HCT116 (cell line): ENCODE data around the gene CATSPERD. TPM values are rescaled to one million over a fixed set of nuclear protein-coding genes. Genes with fewer than 3 reads are reported as not detected.

Source experiments
- ATAC-seq: fragments of 200-7000 bp; cut with Tn5 transposase; 2 replicates; pipeline ENCODE4 v1.9.1; 2020; ENCODE audit warnings: mild to moderate bottlenecking, moderate library complexity
- BruUV-seq: library from RNA; stranded (reverse); fragments of 400-500 nt; replicated peaks from 2 replicates; lab custom pipeline; 2021; lab: Mats Ljungman, UMichigan
- CTCF ChIA-PET: fragments of 300-600 bp; sonication (Branson Sonifier 250); formaldehyde crosslinking; loops from one replicate; lab custom pipeline; 2021; ENCODE audit warnings: antibody characterized with exemption; lab: Charles Lee
- POLR2A ChIA-PET: fragments of 300-600, 350-600 bp; sonication (Branson Sonifier 250); formaldehyde crosslinking; loops from one replicate; lab custom pipeline; 2021; ENCODE audit warnings: antibody characterized with exemption; lab: Charles Lee
- RAD21 ChIA-PET, 2 experiments: fragments of 300-600 bp; sonication (Branson Sonifier 250); formaldehyde crosslinking; loops; one replicate each; lab custom pipeline; 2023; ENCODE audit warnings: low total read pairs in 2 of 2; ENCODE audit not compliant: uncharacterized antibody in 2 of 2, unreplicated experiment in 2 of 2, low non-redundant PET in 1 of 2; lab: Charles Lee
- DNase-seq: peaks from one replicate; pipeline ENCODE4 v3.0.0-alpha.2; 2010; ENCODE audit warnings: low read depth, low spot score
- H2AFZ ChIP-seq: fragments of 200-600 bp; shearing (Covaris generic), sonication (generic); 2 replicates; pipeline ENCODE4 v1.6.1; 2017; ENCODE audit warnings: low read depth, mixed run types, mixed read lengths, antibody characterized with exemption, low read length; ENCODE audit not compliant: poor library complexity, severe bottlenecking
- H3K27ac ChIP-seq: 2 replicates; pipeline ENCODE4 v1.5.1; 2012; ENCODE audit warnings: low read depth, low read length
- H3K27me3 ChIP-seq: fragments of 200-600 bp; sonication (generic); 2 replicates; pipeline ENCODE4 v1.6.1; 2016; ENCODE audit warnings: mixed run types, low read length, mixed read lengths; ENCODE audit not compliant: insufficient read depth
- H3K36me3 ChIP-seq, 2 experiments: fragments of 200-500 bp in 1 of 2; fragments of 200-600 bp in 1 of 2; sonication (Bioruptor generic) in 1 of 2; sonication (generic) in 1 of 2; 2 replicates each; pipeline versions ENCODE4 v1.5.1 to v1.6.1; 2014 to 2016; ENCODE audit warnings: low read length in 2 of 2, inconsistent platforms in 1 of 2, mixed read lengths in 1 of 2, mixed run types in 1 of 2; ENCODE audit not compliant: insufficient read depth in 2 of 2, control insufficient read depth in 1 of 2
- H3K4me1 ChIP-seq, 2 experiments: fragments of 200-600 bp in 1 of 2; sonication (generic) in 1 of 2; 2 replicates each; pipeline versions ENCODE4 v1.5.1 to v1.6.1; 2012 to 2017; ENCODE audit warnings: low read length in 2 of 2, inconsistent platforms in 1 of 2, mild to moderate bottlenecking in 1 of 2, mixed read lengths in 1 of 2, mixed run types in 1 of 2, moderate library complexity in 1 of 2; ENCODE audit not compliant: insufficient read depth in 2 of 2, control insufficient read depth in 1 of 2
- H3K4me2 ChIP-seq: fragments of 200-600 bp; sonication (generic); 2 replicates; pipeline ENCODE4 v1.6.1; 2017; ENCODE audit warnings: mixed run types, low read length, mixed read lengths
- H3K4me3 ChIP-seq, 2 experiments: fragments of 200-600 bp in 1 of 2; sonication (generic) in 1 of 2; replicated peaks in 1 of 2; 2 replicates each; pipeline ENCODE4 v1.5.1; 2011 to 2016; ENCODE audit warnings: low read length in 2 of 2, control low read depth in 1 of 2, low read depth in 1 of 2, mild to moderate bottlenecking in 1 of 2, mixed read lengths in 1 of 2, mixed run types in 1 of 2
- H3K79me2 ChIP-seq: fragments of 200-600 bp; sonication (generic); 2 replicates; pipeline ENCODE4 v1.6.1; 2017; ENCODE audit warnings: mild to moderate bottlenecking, mixed run types, low read length, moderate library complexity, mixed read lengths; ENCODE audit not compliant: insufficient read depth
- H3K9ac ChIP-seq: fragments of 200-600 bp; sonication (generic); 2 replicates; pipeline ENCODE4 v1.6.1; 2016; ENCODE audit warnings: low read length, mixed read lengths
- H3K9me2 ChIP-seq: fragments of 200-600 bp; sonication (generic), shearing (Covaris generic); 2 replicates; pipeline ENCODE4 v1.6.1; 2017; ENCODE audit warnings: mixed run types, mild to moderate bottlenecking, moderate library complexity; ENCODE audit not compliant: insufficient read depth
- H3K9me3 ChIP-seq, 2 experiments: fragments of 200-500 bp in 1 of 2; fragments of 200-600 bp in 1 of 2; sonication (Bioruptor generic) in 1 of 2; sonication (generic) in 1 of 2; 2 replicates each; pipeline ENCODE4 v1.6.1; 2014 to 2017; ENCODE audit warnings: low read length in 2 of 2, mixed read lengths in 2 of 2, inconsistent platforms in 1 of 2, low read depth in 1 of 2, mild to moderate bottlenecking in 1 of 2, mixed run types in 1 of 2, moderate library complexity in 1 of 2; ENCODE audit not compliant: control insufficient read depth in 1 of 2, insufficient read depth in 1 of 2
- H4K20me1 ChIP-seq: fragments of 200-600 bp; sonication (generic), shearing (Covaris generic); 2 replicates; pipeline ENCODE4 v1.6.1; 2017; ENCODE audit warnings: mixed run types, mild to moderate bottlenecking, moderate library complexity; ENCODE audit not compliant: insufficient read depth
- CBX3 ChIP-seq: IDR thresholded peaks from 2 replicates; pipeline ENCODE4 v1.6.1; 2012; ENCODE audit warnings: low read depth
- CEBPB ChIP-seq: IDR thresholded peaks from 2 replicates; pipeline ENCODE4 v1.6.1; 2012; ENCODE audit warnings: low read depth
- CTCF ChIP-seq, 3 experiments: fragments of 200-600 bp in 1 of 3; sonication (generic) in 1 of 3; IDR thresholded peaks in 2 of 3; conservative IDR thresholded peaks in 1 of 3; 2 replicates each; pipeline ENCODE4 v1.5.1; 2012 to 2017; ENCODE audit warnings: low read depth in 2 of 3, low read length in 2 of 3, antibody characterized with exemption in 1 of 3, borderline replicate concordance in 1 of 3, control low read depth in 1 of 3, mild to moderate bottlenecking in 1 of 3, mixed read lengths in 1 of 3, mixed run types in 1 of 3, moderate library complexity in 1 of 3; ENCODE audit not compliant: insufficient read depth in 1 of 3
- EGR1 ChIP-seq: IDR thresholded peaks from 2 replicates; pipeline ENCODE4 v1.6.1; 2012; ENCODE audit warnings: low read depth
- EZH2phosphoT487 ChIP-seq: fragments of 200-600 bp; IDR thresholded peaks from 2 replicates; pipeline ENCODE4 v1.6.1; 2018; ENCODE audit warnings: antibody characterized with exemption, borderline replicate concordance
- POLR2A ChIP-seq: IDR thresholded peaks from 2 replicates; pipeline ENCODE4 v1.7.0; 2011; ENCODE audit warnings: borderline replicate concordance; ENCODE audit not compliant: insufficient read depth, insufficient read length; ENCODE audit errors: extremely low read depth
- REST ChIP-seq: IDR thresholded peaks from 2 replicates; pipeline ENCODE4 v1.6.1; 2012; ENCODE audit warnings: low read depth
- ZFX ChIP-seq: fragments of 450-650 bp; IDR thresholded peaks from 2 replicates; pipeline ENCODE4 v1.6.1; 2017
- intact Hi-C: fragments of 100-400 bp; cut with micrococcal nuclease; formaldehyde crosslinking; loops from 2 replicates; pipeline ENCODE4 v1.10.0; 2022
- total RNA-seq: library from RNA; stranded (reverse); gene quantifications from one replicate; pipeline ENCODE4 v1.2.1, GENCODE V29; 2021; ENCODE audit not compliant: unreplicated experiment

Gene CATSPERD
- total RNA-seq, 1 experiment from 2014 or later, result not detected

GRCh38 chr19:5795382-5795919 is 75.0 kb downstream of the CATSPERD start:
- H4K20me1 ChIP-seq, result no peaks in the 10 kb centered on the region
- H3K9ac ChIP-seq, result no peak overlapping the region
- TF ChIP-seq REST, result no peak
- no peak for TF ChIP-seq CTCF (IDR thresholded peaks at IDR 0.05 in 2 of 3, conservative IDR thresholded peaks at IDR 0.05 in 1 of 3; ENCODE audit: borderline replicate concordance in 1 of 3, insufficient read depth in 1 of 3, low read depth in 2 of 3, low read length in 2 of 3)
- TF ChIP-seq CBX3, result no peak
- TF ChIP-seq CEBPB, result no peak
- TF ChIP-seq POLR2A, result no peak
- TF ChIP-seq EZH2phosphoT487, result no peak
- no peak for TF ChIP-seq EGR1
- TF ChIP-seq ZFX, result no peak
- ChIA-PET POLR2A (no interaction called here), RAD21 (no interaction called here), CTCF (interaction anchor here (2.4 to 5.5 kb wide), 3 partner anchors 8 to 109 kb away, joined by 7 to 49 read pairs (median 20); no protein-coding TSS in a partner anchor)
- H2AFZ ChIP-seq, result no peak overlapping the region
- H3K27me3 ChIP-seq, result no peaks in the 10 kb centered on the region
- H3K27ac ChIP-seq, result no peak overlapping the region
- no peaks in the 10 kb centered on the region for H3K9me3 ChIP-seq
- no peak overlapping the region for H3K4me3 ChIP-seq
- DNase-seq (no peak), ATAC-seq (no peak)
- no TSS peak for BruUV-seq
- intact Hi-C loops, result no loop called here
- no peaks in the 10 kb centered on the region for H3K9me2 ChIP-seq
- peaks cover under 1% of the 10 kb centered on the region; the same call in 1 of the 2 replicates for H3K79me2 ChIP-seq
- no peaks in the 10 kb centered on the region for H3K36me3 ChIP-seq
- H3K4me1 ChIP-seq, result peaks cover 6 to 15% of the 10 kb centered on the region in 2 experiments; a peak in 3 of 4 replicates
- H3K4me2 ChIP-seq, result no peak overlapping the region
